Measurements from ENCODE around the gene C16orf54.
"Not testable (repeated sequence)": the region's sequence is repeated elsewhere in the genome, so short reads cannot be mapped to it uniquely, and the experiment has no call there.

The C16orf54 gene

DNA sequence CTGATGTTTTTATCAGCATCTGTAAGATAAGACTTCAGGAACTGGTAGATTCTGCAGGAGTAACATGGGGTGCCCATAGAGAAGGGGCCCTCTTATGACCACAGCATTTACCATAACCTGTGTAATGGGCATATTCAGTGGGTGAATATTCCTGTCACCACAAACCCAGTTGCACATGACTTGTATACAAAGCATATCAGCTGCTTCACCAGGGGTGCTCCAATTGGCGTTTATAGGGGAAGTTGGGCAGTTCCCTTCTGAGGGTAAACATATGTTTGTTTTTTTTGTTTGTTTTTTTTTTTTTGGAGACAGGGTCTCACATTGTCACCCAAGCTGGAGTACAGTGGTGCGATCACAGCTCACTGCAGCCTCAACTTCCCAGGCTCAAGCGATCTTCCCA is 20.8 kb upstream of the C16orf54 start:
- no peak for DNase-seq

GRCh38 chr16:29765167-29766032 is 19.6 kb upstream of the C16orf54 start:
- DNase-seq, result no peak

DNA sequence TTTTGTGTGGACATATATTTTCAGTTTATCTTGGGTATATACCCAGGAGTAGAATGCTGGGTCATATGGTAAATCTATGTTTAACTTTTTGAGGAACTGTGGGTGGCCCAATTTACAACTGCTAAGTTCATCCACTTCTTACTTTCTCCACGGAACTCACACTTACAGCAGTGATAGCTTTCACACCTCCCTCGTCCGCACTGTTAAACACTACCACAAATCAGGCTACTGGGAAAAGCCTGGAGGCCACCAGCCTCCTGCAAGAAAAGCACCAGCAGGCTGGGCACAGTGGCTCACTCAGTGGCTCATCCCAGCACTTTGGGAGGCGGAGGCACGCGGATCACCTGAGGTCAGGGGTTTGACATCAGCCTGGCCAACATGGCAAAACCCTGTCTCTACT is 17.5 kb upstream of the C16orf54 start:
- DNase-seq, result no peak

DNA sequence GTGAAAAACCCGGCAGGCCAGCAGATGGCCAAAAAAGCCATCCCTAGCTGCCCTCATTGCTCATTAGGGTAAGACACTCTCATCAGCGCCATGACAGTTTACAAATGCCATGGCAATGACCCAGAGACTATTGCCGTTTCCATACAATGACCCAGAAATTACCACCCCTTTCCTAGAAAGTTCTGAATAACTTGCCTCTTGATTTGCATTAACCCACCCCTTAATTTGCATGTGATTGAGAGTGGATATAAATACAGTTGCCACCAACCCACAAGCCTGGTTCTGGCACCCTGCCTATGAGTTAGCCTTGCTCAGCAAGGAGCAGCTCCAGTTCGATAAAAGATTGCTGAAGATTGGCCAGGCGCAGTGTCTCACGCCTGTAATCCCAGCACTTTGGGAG is 16.1 kb upstream of the C16orf54 start:
- no peak for DNase-seq

DNA sequence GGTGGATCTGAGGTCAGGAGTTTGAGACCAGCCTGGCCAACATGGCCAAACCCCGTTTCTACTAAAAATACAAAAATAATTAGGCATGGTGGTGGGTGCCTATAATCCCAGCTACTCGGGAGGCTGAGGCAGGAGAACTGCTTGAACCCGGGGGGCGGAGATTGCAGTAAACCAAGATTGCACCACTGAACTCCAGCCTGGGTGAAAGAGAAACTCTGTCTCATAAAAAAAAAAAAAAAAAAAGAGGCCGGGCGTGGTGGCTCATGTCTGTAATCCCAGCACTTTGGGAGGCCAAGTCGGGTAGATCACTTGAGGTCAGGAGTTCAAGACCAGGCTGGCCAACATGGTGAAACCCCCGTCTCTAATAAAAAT is 15.5 kb upstream of the C16orf54 start:
- DNase-seq, result not testable (repeated sequence)

DNA sequence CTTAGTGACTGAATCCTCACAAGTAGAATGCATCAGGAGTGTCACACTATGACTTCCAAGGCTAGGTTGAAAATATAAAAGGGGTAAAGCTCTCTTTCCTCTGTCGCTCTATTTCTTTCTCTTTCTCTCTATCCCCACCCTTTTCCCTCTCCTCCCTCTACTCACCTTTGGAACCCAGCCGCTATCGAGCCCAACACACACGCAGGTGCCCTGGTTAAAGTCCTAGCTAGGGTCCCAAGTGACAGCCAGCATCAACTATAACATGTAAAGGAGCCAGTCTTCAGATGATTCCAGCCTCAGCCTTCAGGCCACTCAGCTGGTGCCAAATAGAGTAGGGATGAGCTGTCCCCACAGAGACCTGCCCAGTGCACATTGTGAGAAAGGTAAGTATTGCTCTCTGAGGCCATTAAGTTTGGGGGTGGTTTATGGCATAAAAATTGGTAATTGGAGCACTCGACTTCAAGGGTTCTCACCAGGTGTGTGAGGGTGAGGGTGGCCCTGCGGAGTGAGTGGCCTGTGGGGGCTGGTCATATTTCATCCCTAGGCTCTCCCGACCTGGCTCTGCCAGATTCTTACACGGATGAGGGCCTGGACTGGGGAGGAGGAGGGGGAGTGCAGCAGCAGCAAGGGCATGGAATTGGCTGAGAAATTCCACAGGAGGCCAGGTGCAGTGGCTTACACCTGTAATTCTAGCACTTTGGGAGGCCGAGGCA is 14.9 kb upstream of the C16orf54 start:
- no peak for DNase-seq

GRCh38 chr16:29757950-29758466 is 12.2 kb upstream of the C16orf54 start:
- DNase-seq, result no peak

GRCh38 chr16:29757086-29757485 is 11.3 kb upstream of the C16orf54 start:
- DNase-seq, result not testable (repeated sequence)

DNA sequence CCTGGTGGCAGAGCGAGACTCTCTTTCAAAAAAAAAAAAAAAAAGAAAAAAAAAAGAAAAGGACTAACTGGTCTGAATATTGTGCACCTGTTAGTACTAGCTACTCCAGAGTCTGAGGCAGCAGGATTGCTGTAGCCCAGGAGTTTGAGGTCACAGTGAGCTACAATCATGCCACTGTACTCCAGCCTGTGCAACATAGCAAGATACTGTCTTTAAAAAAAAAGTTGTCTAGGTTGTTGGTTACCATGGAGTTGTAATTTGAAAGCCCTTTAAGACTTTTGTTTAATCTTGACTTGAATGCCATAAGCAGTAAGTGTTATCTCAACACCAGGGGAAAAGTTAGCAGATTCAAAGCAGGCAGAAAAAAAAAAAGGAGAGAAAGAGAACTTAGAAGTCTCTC is 10.9 kb upstream of the C16orf54 start:
- no peak for DNase-seq

- no peak for DNase-seq
Observed at GRCh38 chr16:29753516-29753915, 7.7 kb upstream of the C16orf54 start.

DNA sequence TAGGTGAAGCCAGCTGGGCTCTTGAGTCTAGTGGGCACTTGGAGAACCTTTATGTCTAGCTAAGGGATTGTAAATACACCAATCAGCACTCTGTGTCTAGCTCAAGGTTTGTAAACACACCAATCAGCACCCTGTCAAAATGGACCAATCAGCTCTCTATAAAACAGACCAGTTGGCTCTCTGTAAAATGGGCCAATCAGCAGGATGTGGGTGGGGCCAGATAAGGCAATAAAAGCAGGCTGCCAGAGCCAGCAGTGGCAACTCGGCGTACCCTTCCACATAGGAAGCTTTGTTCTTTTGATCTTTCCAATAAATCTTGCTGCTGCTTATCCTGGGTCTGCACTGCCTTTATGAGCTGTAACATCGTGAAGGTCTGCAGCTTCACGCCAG is 3.0 kb upstream of the C16orf54 start:
- not testable (repeated sequence) for DNase-seq

GRCh38 chr16:29747947-29748759 is 2.4 kb upstream of the C16orf54 start:
- no peak for DNase-seq

GRCh38 chr16:29746518-29746917 is 728 bp upstream of the C16orf54 start:
- not testable (repeated sequence) for DNase-seq

DNA sequence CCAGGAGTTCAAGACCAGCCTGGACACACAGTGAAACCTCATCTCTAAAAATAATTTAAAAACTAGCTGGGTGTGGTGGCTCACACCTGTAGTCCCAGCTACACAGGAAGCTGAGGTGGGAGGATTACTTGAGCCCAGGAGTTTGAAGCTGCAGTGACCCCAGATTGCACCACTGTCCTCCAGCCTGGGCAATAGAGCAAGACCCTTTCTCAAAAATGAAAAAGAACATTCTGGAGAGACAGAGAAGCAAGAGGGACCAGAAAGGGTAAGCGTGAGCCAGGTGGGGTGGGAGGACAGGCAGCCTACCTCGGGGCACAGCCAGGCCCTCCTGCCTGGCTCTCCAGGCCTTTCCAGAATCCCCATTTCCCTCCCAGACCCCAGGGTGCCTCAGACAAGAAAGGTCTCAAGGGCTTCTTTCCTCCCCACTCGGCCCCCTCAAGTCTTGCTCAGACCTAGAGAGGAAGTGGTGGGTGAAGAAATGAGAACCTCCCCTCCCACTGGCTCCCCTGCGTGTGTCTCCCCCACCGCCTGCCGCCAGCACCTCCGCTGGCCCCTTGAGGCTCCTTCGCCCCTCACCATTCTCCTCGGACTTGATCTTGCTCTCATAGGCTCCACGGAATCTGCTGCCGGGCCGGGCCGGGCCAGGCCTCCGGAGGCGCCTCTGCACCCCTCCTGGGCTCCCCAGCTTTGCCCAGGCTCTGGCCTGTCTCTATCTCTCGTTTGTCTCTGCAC is 503 bp downstream of the C16orf54 start:
- no peak for DNase-seq

- DNase-seq, result no peak
Observed at GRCh38 chr16:29744541-29745101, 1.2 kb downstream of the C16orf54 start.

- DNase-seq, result no peak
Observed at GRCh38 chr16:29743827-29744531, 1.8 kb downstream of the C16orf54 start.

DNA sequence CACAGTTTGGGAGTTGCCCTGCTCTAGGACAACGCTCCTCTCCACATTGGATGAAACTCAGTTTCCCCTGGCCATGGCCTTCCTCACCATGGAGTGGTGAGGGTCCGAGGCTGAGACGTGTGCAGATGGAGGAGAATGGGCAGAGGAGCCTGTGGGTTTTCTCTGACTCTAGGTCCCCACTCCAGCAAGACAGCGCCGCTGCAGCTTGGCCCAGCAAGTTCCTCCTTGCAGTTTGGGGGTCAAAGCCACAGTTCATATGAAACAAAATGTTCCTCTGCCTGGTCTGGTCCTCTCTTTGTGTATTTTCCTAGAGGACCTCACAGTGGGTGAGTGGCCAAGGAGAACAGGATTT is 2.3 kb downstream of the C16orf54 start:
- DNase-seq, result no peak

GRCh38 chr16:29742683-29743275 is 3.0 kb downstream of the C16orf54 start:
- DNase-seq, result no peak

DNA sequence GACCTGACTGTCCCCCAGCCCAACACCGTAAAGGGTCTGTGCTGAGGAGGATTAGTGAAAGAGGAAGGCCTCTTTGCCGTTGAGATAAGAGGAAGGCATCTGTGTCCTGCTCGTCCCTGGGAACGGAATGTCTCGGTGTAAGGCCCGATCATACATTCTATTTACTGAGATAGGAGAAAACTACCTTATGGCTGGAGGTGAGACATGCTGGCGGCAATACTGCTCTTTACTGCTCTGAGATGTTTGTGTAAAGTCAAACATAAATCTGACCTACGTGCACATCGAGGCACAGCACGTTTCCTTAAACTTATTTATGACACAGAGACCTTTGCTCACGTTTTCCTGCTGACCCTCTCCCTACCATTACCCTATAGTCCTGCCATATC is 5.2 kb downstream of the C16orf54 start:
- not testable (repeated sequence) for DNase-seq

DNA sequence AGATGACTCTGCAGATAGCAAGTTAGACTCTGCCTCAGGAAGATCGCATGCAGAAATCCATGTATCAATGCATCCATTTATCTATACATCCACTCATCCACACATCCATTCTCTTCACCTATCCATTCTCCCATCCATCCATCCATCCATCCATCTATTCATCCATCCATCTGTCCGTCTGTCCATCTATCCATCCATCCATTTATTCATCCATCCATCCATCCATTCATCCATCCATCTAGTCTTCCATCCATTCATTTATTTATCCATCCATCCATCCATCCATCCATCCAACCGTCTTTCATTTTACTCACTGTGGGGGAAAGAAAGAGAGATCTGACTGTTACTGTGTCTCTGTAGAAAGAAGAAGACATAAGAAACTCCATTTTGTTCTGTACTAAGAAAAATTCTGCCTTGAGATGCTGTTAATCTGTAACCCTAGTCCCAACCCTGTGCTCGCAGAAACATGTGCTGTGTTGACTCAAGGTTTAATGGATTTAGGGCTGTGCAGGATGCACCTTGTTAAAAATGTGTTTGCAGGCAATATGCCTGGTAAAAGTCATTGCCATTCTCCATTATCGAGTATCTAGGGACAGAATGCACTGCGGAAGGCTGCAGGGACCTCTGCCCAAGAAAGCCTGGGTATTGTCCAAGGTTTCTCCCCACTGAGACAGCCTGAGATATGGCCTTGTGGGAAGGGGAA is 5.7 kb downstream of the C16orf54 start:
- DNase-seq, result not testable (repeated sequence)

DNA sequence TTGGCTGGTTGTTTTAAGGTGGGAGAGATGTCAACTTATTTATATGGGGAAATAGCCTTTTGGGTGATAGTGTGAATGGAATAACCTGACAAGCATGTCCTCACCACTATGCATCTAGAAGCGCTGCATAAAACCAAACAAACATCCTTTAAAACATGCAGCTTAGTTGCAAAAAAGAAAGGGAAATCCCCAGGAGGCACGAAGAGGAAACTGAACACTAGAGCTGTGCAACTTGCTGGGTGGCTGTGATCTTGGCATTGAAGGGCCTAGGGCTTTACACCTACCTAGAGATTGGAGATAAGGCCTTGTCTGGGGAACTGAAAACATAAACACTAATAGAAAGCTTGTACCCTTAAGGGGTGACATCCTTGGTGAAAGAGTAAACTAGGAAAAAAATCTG is 7.3 kb downstream of the C16orf54 start:
- no peak for DNase-seq

Measured in NCI-H524 (cell line).